ENCODE data around the gene CDKL1. TPM values are rescaled to one million over a fixed set of nuclear protein-coding genes. Genes with fewer than 3 reads are reported as not detected.

CDKL1 gene
- total and polyA plus RNA-seq, 2 of the 13 experiments (the other 11 are each of a cell fraction or from before 2014, with no cell fraction given): 4.4 to 5.1 TPM

DNA sequence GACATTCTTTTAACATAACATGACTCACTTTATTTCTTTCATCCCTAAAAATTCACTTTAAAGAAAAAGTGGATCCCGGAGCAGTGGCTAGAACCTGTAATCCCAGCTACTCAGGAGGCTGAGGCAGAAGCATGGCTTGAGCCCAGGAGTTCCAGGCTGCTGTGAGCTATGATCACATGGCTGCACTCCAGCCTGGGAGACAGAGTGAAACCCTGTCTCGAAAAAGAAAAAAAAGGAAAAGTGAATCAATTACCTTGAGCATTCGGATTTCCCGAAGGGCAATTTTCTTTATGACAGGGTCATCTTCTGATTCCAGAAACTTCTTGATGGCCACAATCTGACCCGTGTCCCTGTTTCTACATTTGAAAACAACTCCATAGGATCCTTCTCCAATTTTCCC lies 1.2 kb downstream of the CDKL1 start:
- no peak overlapping the region for H2AFZ ChIP-seq (ENCODE audit: low read length)
- DNase-seq (ENCODE audit: low spot score) (no peak), ATAC-seq (no peak), FAIRE-seq (no peak)
- no peaks in the 10 kb centered on the region for H4K20me1 ChIP-seq (ENCODE audit: insufficient read depth, low read length)
- H3K27me3 ChIP-seq (ENCODE audit: control insufficient read depth in 1 of 2, insufficient read depth in 2 of 2, low read length in 2 of 2): no peaks in the 10 kb centered on the region
- H3K9ac ChIP-seq (ENCODE audit: insufficient read depth, low read depth, low read length): no peak overlapping the region
- ChIA-PET POLR2A (no interaction called here), CTCF (ENCODE audit: low intra/inter-chr PET ratio, low total read pairs) (no interaction called here)
- no peaks in the 10 kb centered on the region for H3K36me3 ChIP-seq (replicated peaks in 1 of 2; ENCODE audit: control insufficient read depth in 1 of 2, insufficient read depth in 2 of 2, low read length in 2 of 2)
- H3K4me3 ChIP-seq (replicated peaks in 1 of 3; ENCODE audit: insufficient read depth in 1 of 3, low read depth in 2 of 3, low read length in 3 of 3): no peak overlapping the region
- BruUV-seq (replicated peaks): TSS peak; percentile 43
- WGBS (ENCODE audit: low lambda C conversion rate): 98% methylated on average over 5 of the region's 5 CpGs
- intact Hi-C loops (cut with micrococcal nuclease; ENCODE audit: unreplicated experiment): loop anchor here (5.0 kb wide), 2 partner anchors 47 to 73 kb away; no protein-coding TSS in a partner anchor
- no peak overlapping the region for H3K27ac ChIP-seq (ENCODE audit: extremely low read length, insufficient read depth, low read length)
- peaks cover 58% of the 10 kb centered on the region for H3K4me1 ChIP-seq (ENCODE audit: insufficient read depth, low read length)
- TF ChIP-seq GTF3A (CRISPR knock-in tag; conservative IDR thresholded peaks at IDR 0.05) (no peak), KMT2A (CRISPR knock-in tag; IDR thresholded peaks at IDR 0.05) (no peak), MAFK (conservative IDR thresholded peaks at IDR 0.05 in 1 of 2, IDR thresholded peaks at IDR 0.05 in 1 of 2; ENCODE audit: low read length in 2 of 2) (no peak)
- TF ChIP-seq, protein P1, sequence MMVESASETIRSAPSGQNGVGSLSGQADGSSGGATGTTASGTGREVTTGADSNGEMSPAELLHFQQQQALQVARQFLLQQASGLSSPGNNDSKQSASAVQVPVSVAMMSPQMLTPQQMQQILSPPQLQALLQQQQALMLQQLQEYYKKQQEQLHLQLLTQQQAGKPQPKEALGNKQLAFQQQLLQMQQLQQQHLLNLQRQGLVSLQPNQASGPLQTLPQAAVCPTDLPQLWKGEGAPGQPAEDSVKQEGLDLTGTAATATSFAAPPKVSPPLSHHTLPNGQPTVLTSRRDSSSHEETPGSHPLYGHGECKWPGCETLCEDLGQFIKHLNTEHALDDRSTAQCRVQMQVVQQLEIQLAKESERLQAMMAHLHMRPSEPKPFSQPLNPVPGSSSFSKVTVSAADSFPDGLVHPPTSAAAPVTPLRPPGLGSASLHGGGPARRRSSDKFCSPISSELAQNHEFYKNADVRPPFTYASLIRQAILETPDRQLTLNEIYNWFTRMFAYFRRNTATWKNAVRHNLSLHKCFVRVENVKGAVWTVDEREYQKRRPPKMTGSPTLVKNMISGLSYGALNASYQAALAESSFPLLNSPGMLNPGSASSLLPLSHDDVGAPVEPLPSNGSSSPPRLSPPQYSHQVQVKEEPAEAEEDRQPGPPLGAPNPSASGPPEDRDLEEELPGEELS (CRISPR knock-in tag; IDR thresholded peaks at IDR 0.05): no peak
- TF ChIP-seq, protein P2, sequence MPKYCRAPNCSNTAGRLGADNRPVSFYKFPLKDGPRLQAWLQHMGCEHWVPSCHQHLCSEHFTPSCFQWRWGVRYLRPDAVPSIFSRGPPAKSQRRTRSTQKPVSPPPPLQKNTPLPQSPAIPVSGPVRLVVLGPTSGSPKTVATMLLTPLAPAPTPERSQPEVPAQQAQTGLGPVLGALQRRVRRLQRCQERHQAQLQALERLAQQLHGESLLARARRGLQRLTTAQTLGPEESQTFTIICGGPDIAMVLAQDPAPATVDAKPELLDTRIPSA (CRISPR knock-in tag; IDR thresholded peaks at IDR 0.05; ENCODE audit: borderline replicate concordance): no peak
- no peaks in the 10 kb centered on the region for H3K9me3 ChIP-seq (ENCODE audit: low read length)
- in situ Hi-C loops (cut with HindIII; ENCODE audit: extremely low pct_ligation_motif_present, low pct_unique_long_range_greater_than_20kb): no loop called here
- no peak overlapping the region for H3K4me2 ChIP-seq (ENCODE audit: low read depth, low read length)
- no peaks in the 10 kb centered on the region for H3K79me2 ChIP-seq (ENCODE audit: insufficient read depth, low read length)

DNA sequence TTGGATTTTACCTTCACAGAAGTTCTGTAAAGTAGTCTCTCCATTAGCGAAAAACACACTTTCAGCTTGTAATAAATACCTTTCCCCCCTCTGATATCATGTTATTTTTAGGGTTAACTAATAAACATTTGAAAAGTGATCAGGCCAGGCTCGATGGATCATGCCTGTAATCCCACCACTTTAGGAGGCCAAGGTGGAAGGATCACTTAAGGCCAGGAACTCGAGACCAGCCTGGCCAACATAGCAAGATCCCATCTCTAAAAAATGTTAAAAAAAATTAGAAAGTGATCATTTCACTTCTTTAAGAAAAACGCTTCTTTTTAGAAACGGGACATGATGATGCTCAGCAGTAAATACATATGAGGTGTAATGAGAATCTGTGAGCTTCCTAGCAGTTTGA lies 2.0 kb downstream of the CDKL1 start:
- no peak overlapping the region for H2AFZ ChIP-seq (ENCODE audit: low read length)
- H3K9me3 ChIP-seq (ENCODE audit: low read length): no peaks in the 10 kb centered on the region
- H3K79me2 ChIP-seq (ENCODE audit: insufficient read depth, low read length): no peaks in the 10 kb centered on the region
- H3K36me3 ChIP-seq (replicated peaks in 1 of 2; ENCODE audit: control insufficient read depth in 1 of 2, insufficient read depth in 2 of 2, low read length in 2 of 2): no peaks in the 10 kb centered on the region
- no peaks in the 10 kb centered on the region for H4K20me1 ChIP-seq (ENCODE audit: insufficient read depth, low read length)
- ChIA-PET CTCF (ENCODE audit: low intra/inter-chr PET ratio, low total read pairs) (no interaction called here), POLR2A (no interaction called here)
- H3K4me1 ChIP-seq (ENCODE audit: insufficient read depth, low read length): peaks cover 59% of the 10 kb centered on the region
- no peak for ATAC-seq
- H3K27ac ChIP-seq (ENCODE audit: extremely low read length, insufficient read depth, low read length): no peak overlapping the region
- DNase-seq (ENCODE audit: low spot score): no peak
- no peak overlapping the region for H3K9ac ChIP-seq (ENCODE audit: insufficient read depth, low read depth, low read length)
- H3K27me3 ChIP-seq (ENCODE audit: control insufficient read depth in 1 of 2, insufficient read depth in 2 of 2, low read length in 2 of 2): no peaks in the 10 kb centered on the region
- WGBS (ENCODE audit: low lambda C conversion rate): 94% methylated on average over 5 of the region's 5 CpGs
- no peak overlapping the region for H3K4me2 ChIP-seq (ENCODE audit: low read depth, low read length)
- BruUV-seq (replicated peaks): no TSS peak
- in situ Hi-C loops (cut with HindIII; ENCODE audit: extremely low pct_ligation_motif_present, low pct_unique_long_range_greater_than_20kb): no loop called here
- no peak overlapping the region for H3K4me3 ChIP-seq (replicated peaks in 1 of 3; ENCODE audit: insufficient read depth in 1 of 3, low read depth in 2 of 3, low read length in 3 of 3)
- FAIRE-seq: no peak
- intact Hi-C loops (cut with micrococcal nuclease; ENCODE audit: unreplicated experiment): loop anchor here (5.0 kb wide), 2 partner anchors 48 to 72 kb away; no protein-coding TSS in a partner anchor
- TF ChIP-seq PHF20 (CRISPR knock-in tag; IDR thresholded peaks at IDR 0.05) (no peak), ZBTB21 (CRISPR knock-in tag; IDR thresholded peaks at IDR 0.05) (no peak), THAP11 (CRISPR knock-in tag; IDR thresholded peaks at IDR 0.05) (no peak), ZNF121 (CRISPR knock-in tag; IDR thresholded peaks at IDR 0.05) (peak; percentile 36; the same call in 1 of the 2 replicates)
- TF ChIP-seq, protein P3, sequence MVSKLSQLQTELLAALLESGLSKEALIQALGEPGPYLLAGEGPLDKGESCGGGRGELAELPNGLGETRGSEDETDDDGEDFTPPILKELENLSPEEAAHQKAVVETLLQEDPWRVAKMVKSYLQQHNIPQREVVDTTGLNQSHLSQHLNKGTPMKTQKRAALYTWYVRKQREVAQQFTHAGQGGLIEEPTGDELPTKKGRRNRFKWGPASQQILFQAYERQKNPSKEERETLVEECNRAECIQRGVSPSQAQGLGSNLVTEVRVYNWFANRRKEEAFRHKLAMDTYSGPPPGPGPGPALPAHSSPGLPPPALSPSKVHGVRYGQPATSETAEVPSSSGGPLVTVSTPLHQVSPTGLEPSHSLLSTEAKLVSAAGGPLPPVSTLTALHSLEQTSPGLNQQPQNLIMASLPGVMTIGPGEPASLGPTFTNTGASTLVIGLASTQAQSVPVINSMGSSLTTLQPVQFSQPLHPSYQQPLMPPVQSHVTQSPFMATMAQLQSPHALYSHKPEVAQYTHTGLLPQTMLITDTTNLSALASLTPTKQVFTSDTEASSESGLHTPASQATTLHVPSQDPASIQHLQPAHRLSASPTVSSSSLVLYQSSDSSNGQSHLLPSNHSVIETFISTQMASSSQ (IDR thresholded peaks at IDR 0.05; ENCODE audit: low read depth): no peak
- TF ChIP-seq, protein P3 (CRISPR knock-in tag; IDR thresholded peaks at IDR 0.05; ENCODE audit: borderline replicate concordance): no peak
- TF ChIP-seq, protein P4, sequence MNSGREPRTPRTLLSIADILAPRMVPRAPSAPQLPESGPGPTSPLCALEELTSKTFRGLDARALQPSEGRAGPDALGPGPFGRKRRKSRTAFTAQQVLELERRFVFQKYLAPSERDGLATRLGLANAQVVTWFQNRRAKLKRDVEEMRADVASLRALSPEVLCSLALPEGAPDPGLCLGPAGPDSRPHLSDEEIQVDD (CRISPR knock-in tag; IDR thresholded peaks at IDR 0.05; ENCODE audit: borderline replicate concordance): no peak
